T-helper 2 cell (primary cell): ENCODE results near the gene INHBE.

ENCODE experiments used
- DNase-seq, 5 experiments: peaks; one replicate each; pipeline versions ENCODE4 v3.0.0 to v3.0.0-alpha.2; 2012 to 2022

INHBE gene

DNA sequence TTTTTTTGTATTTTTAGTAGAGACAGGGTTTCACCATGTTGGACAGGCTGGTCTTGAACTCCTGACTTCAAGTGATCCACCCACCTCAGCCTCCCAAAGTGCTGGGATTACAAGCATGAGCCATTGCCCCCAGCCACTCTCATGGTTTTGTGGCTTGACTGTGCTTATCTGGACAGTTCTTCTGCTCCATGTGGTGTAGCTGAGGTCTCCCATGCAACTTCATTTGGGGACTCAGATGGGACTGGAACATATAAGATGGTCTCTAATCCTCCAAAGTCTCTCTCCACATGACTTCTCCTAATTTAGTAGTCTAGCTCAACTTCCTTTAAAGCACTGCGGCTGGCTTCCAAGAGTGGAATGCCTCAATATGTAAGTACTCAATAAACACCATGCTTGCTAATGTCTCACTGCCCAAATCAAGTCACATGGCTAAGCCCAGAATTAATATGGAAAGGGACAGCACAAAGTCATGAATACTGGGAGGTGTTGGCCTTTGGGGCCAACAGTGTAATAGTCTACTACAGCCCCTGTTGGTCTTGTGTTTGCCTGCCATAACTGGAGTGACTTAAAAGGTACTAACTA is 13.2 kb upstream of the INHBE start:
- DNase-seq, result no peak

DNA sequence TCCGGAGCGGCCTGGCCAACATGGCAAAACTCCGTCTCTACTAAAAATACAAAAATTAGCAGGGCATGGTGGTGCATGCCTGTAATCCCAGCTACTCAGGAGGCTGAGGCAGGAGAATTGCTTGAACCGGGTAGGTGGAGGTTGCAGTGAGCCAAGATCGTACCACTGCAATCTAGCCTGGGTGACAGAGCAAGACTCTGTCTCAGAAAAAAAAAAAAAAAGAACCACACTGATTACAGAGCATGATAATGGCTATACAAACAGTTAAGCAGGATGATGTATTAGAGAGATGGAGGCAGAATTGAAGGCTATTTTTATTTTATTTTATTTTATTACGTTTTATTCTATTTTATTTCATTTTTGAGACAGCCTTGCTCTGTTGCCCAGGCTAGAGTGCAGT is 10.8 kb upstream of the INHBE start:
- peak in 1 of 5 experiments; percentile 50 for DNase-seq

DNA sequence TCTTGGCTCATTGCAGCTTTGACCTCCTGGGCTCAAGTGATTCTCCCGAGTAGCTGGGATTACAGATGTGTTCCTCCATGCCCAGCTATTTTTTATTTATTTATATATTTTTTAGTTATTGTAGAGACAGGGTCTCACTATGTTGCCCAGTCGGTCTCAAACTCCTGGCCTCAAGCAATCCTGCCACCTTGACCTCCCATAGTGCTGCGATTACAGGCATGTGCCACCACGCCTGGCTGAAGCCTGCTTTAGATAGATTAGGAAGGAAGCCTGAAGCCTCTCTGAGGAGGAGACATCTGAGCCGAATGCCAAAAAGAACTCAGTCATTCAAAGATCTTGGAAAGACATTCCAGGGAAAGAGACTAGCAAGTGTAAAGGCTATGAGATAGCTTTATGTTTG is 10.4 kb upstream of the INHBE start:
- no peak for DNase-seq

DNA sequence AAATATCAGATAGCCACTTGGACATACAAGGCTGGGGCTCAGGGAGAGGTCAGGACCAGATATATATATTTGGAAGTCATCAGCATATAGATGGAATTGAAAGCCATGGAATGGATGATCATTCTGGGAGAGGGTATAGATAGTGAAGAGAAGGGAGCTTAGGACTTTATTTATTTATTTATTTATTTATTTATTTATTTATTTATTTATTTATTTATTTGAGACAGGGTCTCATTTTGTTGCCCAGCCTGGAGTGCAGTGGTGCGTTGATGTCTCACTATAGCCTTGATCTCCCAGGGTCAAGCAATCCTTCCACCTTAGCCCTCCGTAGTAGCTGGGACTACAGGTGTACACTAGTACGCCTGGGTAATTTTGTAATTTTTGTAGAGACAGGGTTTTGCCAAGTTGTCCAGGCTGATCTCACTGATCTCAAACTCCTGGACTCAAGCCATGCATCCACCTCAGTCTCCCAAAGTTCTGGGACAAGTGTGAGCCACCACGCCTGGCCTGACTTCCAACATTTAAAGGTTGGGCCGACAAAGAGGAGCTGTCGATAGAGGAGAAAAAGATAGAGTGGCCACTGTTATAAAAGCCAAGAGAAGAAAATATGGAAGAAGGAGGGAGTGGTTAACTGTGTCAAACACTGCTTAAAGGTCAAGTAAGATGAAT is 8.7 kb upstream of the INHBE start:
- DNase-seq, result no peak

DNA sequence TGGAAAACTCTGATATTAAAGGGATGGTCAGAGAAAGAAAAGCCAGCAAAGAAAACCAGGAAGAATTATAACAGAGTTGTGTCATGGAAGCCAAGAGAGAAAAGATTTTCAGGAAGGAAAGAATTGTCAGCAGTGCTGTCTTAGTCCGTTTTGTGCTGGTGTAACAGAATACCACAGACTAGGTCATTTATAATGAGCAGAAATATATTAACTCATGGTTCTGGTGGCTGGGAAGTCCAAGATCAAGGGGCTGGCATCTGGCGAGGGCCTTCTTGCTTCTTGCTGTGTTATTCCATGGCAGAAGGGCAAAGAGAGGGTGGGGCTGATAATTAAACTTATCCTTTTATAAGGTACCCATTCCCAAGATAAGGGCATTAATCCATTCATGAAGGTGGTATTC is 6.4 kb upstream of the INHBE start:
- no peak for DNase-seq

DNA sequence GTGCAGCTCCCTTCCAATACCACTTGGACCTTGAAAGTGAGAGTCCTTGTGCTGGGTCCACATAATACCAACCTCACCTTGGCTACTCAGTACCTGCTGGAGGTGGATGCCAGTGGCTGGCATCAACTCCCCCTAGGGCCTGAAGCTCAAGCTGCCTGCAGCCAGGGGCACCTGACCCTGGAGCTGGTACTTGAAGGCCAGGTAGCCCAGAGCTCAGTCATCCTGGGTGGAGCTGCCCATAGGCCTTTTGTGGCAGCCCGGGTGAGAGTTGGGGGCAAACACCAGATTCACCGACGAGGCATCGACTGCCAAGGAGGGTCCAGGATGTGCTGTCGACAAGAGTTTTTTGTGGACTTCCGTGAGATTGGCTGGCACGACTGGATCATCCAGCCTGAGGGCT is 5.7 kb upstream of the INHBE start:
- no peak for DNase-seq

DNA sequence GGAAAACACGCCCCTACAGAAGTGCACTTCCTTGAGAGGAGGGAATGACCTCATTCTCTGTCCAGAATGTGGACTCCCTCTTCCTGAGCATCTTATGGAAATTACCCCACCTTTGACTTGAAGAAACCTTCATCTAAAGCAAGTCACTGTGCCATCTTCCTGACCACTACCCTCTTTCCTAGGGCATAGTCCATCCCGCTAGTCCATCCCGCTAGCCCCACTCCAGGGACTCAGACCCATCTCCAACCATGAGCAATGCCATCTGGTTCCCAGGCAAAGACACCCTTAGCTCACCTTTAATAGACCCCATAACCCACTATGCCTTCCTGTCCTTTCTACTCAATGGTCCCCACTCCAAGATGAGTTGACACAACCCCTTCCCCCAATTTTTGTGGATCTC is 5.0 kb upstream of the INHBE start:
- DNase-seq, result no peak

DNA sequence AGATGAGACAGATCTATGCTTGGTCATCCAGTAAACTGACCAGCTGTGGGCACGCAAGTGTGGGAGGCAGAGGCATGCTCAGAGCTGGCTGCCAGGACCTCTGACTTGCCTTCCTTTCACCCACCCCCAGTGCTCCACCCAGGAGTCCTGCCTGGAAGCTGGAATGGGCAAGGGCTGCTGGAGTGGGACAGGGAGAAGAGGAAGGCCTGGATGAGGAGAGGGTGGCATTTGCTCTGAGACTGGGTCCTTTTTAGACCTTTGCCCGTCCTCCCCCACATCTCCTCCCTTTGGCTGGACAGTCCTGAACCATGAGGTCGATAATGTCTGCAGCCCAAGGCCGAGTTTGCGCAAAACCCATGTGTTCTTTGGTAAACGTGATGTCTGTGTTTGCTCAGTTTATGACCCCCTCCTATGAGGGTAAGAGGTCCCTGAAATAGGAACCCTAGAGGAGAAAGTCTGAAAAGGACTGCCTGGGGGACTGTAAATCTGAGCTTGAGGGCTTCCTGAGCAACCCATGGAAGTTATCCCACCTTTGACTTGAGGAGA is 3.8 kb upstream of the INHBE start:
- DNase-seq, result no peak

DNA sequence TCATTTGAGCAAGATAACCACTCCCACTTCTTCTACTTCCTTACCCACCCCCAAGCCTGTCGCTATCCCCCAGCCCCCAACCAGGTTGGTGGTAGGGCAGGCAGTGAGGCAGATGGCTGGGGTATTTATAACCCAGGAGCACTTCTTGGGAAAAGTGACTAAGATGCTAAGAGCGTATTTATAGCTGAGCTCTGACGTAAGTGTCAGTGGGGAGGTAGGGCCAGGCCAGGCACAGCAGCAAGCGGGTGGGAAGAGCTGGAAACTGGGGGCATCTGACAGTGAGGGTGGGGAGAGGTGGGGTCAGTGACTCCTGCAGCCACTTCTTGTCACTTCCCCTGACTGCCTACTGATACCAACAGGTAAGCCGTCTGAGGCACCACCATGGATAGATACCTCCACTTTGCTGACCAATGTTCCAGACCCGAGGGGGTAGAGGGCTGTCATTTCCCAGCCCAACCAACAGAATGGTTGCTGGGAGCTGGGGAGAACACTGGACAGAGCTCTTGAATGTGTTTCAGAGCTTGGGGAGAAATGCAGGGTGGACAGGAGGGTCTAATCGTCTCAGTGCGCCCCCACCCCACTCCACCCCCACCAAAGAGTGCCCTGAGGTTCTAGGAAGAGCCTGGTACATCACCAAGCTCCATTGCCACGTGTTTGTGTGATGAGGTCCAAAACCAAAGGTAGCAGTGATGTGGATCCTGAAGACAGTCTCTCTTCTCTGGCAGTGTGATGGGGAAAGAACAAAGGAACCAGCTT is 2.7 kb upstream of the INHBE start:
- peak in 1 of 5 experiments; percentile 42 for DNase-seq

DNA sequence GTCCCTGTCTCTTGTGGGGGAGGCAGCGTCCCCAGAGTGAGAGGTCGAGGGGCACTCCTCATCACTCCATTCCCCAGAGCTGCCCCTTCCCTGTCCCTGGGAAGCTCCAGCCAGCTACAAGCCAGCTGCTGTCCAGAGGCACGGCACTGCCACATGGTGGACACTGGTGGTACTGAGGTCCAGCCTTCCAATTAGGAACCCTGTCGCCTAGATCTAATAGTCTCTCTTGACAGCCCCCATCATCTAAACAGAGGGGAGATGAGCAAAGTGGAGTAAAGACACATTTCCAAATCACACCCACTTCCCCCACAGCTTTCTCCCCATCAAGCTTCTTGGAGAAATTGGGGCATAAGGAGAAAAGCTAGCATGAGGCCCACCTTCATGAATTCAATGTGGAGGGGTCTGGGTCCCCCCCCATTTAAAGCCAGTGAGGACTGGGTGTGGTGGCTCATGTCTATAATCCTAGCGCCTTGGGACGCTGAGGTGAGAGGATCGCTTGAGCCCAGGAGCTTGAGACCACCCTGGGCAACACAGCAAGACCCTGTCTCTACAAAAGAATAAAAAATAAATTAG is 2.1 kb upstream of the INHBE start:
- peak in 1 of 5 experiments; percentile 37 for DNase-seq

DNA sequence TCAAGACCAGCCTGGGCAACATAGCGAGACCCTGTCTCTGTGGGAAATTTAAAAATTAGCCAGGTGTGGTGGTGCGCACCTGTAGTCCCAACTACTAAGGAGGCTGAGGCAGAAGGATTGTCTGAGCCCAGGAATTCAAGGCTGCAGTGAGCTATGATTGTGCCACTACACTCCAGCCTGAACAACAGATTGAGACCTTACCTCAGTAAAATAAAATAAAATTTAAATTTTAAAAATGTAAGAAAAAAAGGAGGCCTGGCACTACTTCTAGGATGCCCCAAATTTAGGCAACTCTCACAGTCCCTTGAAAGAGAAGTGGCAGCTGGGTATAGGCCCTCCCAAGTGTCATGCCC is 918 bp upstream of the INHBE start:
- no peak for DNase-seq

DNA sequence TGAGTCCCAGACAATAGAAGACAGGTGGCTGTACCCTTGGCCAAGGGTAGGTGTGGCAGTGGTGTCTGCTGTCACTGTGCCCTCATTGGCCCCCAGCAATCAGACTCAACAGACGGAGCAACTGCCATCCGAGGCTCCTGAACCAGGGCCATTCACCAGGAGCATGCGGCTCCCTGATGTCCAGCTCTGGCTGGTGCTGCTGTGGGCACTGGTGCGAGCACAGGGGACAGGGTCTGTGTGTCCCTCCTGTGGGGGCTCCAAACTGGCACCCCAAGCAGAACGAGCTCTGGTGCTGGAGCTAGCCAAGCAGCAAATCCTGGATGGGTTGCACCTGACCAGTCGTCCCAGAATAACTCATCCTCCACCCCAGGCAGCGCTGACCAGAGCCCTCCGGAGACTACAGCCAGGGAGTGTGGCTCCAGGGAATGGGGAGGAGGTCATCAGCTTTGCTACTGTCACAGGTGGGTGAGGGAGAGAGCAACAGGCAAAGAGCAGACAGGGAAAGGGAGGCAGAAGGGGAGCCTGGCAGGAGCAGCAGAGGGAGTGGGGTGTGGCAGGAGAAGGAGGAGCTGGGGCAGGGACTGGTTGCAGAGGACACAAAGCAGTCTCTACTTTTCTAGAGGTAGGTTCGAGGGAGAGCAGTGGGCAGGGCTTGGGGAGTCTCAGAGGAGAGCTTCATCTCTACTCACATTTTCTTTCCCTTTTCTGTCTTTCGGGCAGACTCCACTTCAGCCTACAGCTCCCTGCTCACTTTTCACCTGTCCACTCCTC is 452 bp downstream of the INHBE start:
- no peak for DNase-seq

DNA sequence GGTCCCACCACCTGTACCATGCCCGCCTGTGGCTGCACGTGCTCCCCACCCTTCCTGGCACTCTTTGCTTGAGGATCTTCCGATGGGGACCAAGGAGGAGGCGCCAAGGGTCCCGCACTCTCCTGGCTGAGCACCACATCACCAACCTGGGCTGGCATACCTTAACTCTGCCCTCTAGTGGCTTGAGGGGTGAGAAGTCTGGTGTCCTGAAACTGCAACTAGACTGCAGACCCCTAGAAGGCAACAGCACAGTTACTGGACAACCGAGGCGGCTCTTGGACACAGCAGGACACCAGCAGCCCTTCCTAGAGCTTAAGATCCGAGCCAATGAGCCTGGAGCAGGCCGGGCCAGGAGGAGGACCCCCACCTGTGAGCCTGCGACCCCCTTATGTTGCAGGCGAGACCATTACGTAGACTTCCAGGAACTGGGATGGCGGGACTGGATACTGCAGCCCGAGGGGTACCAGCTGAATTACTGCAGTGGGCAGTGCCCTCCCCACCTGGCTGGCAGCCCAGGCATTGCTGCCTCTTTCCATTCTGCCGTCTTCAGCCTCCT is 1.1 kb downstream of the INHBE start:
- DNase-seq, result peak in 3 of 5 experiments; percentile 14 to 67 (median 19)

DNA sequence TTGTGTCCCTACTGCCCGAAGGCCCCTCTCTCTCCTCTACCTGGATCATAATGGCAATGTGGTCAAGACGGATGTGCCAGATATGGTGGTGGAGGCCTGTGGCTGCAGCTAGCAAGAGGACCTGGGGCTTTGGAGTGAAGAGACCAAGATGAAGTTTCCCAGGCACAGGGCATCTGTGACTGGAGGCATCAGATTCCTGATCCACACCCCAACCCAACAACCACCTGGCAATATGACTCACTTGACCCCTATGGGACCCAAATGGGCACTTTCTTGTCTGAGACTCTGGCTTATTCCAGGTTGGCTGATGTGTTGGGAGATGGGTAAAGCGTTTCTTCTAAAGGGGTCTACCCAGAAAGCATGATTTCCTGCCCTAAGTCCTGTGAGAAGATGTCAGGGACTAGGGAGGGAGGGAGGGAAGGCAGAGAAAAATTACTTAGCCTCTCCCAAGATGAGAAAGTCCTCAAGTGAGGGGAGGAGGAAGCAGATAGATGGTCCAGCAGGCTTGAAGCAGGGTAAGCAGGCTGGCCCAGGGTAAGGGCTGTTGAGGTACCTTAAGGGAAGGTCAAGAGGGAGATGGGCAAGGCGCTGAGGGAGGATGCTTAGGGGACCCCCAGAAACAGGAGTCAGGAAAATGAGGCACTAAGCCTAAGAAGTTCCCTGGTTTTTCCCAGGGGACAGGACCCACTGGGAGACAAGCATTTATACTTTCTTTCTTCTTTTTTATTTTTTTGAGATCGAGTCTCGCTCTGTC is 1.8 kb downstream of the INHBE start:
- no peak for DNase-seq

DNA sequence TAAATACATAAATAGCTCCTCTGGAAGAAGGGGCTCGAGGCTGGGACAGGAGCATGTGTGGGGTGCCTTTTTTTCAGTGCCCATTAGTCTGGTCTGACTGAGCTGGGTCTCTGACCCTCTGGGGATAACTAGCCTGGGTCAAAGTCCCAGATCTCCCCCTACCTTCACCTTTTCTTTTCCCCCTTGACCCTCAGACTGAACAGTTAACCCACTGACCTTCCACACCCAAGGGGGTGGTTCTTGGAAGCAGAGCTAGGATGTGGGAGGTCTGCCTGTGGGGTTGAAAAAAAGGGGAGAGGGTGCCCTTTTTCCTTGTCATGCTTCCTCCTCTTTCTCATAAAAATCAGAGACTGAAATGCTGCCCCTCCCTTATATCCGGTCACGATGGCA is 3.6 kb downstream of the INHBE start:
- DNase-seq, result no peak

DNA sequence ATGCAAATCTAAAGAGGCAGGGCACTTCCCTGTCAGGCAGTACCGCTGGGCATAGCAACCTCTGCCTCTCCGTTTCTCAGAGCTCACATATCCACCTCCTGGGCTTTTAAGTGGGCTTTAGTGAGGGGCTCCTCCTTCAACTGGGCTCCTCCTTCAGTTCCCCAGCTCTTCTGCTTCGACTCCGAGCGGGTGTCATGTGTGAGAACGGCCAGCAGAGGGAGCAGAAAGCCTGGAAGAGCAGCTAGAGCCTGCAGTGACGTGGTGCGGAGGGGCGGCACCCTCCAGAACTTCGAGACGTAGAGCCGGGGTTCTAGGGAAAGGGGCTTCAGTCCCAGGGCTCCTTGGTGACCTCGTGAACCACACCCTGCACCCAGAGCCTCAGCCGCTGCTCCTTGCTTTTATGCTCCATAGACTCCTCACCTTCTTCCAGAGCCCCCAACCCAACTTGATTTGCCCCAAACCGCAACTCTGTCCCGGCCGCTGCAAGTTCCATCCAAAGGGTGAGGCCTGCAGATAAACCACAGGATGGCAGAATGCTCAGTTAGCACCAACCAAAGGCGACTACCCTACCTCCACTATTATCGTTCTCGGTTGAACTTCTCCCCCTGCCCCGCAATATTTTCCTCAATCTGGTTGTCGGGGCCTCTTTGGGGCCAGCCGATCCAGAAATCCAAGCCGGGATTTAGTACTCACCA is 4.1 kb downstream of the INHBE start:
- peak; percentile 67 to 95 (median 88) for DNase-seq

DNA sequence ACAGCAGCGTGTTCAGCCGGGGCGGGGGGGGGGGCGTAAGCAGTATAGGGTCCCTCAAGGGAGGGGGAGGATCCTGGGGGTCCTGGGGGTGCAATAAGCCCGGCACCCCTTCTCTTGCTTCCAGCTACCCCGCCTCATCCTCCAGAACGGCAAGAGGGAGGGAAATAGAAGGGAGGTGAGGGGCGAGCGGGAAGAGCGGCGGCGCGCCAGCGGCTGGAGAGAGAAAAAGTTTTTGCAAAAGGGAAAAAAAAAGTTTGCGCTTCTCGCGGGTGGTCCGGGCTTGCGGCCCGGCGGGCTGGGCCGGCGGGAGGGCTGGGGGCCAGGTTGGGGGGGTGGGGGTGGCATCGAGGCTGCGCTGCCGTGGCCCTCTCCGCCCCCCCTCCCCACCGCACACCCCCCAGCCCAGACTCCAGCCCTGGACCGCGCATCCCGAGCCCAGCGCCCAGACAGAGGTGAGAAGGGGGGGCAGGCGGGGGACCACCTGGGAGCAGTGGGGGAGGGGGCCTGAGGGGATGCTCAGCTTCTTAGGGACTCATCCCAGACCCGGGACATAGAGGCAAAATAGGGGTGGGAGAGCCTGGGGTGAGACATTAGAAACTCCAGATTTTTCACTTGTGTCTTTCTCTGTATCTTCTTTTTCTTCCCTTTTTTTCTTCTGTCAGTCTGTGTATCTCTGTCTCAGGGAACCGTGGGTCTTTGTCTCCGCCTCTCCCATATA is 4.8 kb downstream of the INHBE start, which contains the start of gene GLI1:
Gene GLI1 (plus strand): TSS at position 36 of the 718 bp plus-strand sequence. CDS start 3,907 bp downstream, outside the sequence.
- DNase-seq, result no peak

DNA sequence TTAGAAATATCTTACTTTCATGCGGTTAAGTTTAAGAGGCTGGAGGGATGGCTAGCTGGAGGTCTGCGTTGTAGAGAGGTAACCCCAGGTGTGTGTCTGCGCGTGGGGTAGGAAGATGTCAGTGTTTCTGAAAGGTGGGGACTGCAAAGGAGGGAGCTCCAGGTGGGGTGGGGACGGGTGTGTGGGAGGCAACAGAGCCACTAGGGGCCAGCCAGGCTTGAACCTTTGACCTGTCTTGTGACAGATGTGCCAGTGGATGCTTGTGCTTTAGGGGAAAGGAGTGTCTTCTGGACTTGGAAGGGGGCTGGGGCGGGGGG is 5.3 kb downstream of the INHBE start:
- DNase-seq, result peak in 1 of 5 experiments; percentile 31

DNA sequence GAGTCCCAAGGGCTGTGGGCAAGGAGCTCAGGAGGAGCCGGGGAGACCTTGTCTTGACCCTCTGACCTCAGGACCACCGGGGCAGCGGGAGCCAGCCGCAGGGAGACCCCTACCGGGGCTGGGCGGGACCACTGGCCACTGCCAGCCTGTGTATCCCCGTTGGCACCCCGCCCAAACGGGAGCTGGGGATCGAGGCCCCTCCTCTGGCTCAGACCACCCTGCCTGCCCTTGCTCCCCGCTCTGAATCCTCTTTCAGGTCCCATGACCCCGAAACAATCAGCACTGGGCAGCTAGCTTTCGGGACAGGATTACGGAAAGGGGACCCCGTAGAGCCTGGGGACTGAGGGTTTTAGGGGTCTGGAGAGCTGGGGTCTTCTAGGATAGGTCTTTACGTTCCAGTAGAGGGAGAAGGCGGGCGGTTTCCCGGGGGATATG is 5.8 kb downstream of the INHBE start:
- DNase-seq, result no peak

DNA sequence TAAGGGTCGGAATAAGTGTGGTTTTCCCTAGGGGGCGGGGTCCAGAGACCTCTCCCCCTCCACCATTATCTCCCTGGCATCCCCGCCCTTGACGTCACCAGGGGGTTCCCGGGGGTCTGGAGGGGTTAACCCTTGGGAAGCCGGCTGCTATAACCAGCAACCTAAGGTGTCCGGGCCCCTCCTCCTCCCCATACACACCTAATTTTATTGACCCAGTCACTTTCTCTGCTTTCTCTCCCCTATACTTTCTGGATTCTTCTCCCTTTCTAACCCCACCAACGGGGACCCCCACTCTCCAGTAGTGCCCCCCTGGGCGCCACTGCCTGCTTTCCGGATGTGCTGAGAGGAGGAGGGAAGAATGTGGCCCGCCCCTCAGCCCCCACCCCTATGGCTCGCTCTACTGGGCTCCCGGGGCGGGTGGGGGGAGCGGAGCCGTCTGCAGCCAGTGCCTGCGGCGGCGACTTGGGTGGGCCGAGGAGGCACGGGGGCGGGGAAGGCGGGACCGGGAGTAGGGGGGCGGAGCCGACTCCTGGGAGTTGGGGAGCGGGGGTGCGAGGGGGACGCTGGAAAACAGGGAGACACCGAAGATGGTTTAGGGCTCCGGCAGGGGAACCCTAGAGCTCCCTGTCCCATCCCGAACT is 6.3 kb downstream of the INHBE start:
- DNase-seq, result peak in 1 of 5 experiments; percentile 33
